Measurements from ENCODE around the gene PCDHGB3. TPM values are rescaled to one million over a fixed set of nuclear protein-coding genes. Genes with fewer than 3 reads are reported as not detected.

The PCDHGB3 gene
- polyA plus RNA-seq, 1 donor from 2014 or later: not detected

- Histone ChIP-seq H3K9me3 (ENCODE audit: low read length) (peaks cover 33% of the 10 kb centered on the region), H3K36me3 (ENCODE audit: insufficient read depth, low read length) (no peaks in the 10 kb centered on the region), H3K27me3 (ENCODE audit: insufficient read depth, low read depth, low read length) (no peaks in the 10 kb centered on the region), H3K9ac (ENCODE audit: low read length) (no peak within 1 kb of the TSS), H3K79me2 (replicated peaks; ENCODE audit: insufficient read depth, low read length) (no peaks in the 10 kb centered on the region), H4K20me1 (ENCODE audit: insufficient read depth) (no peaks in the 10 kb centered on the region), H3K27ac (ENCODE audit: low read length) (no peak within 1 kb of the TSS), H3K4me3 (ENCODE audit: low read length) (no peak within 1 kb of the TSS), H3K9me2 (ENCODE audit: insufficient read depth, low read length) (no peaks in the 10 kb centered on the region), H3K4me2 (ENCODE audit: low read length) (no peak within 1 kb of the TSS), H3F3A (ENCODE audit: insufficient read depth, low read length, poor library complexity, severe bottlenecking) (no peaks in the 10 kb centered on the region), H2AFZ (ENCODE audit: low read depth, low read length) (no peak within 1 kb of the TSS)
- no peak for TF ChIP-seq EP300 (conservative IDR thresholded peaks at IDR 0.05; ENCODE audit: poor library complexity, severe bottlenecking)
- no peak for TF ChIP-seq TAF1 (IDR thresholded peaks at IDR 0.05; ENCODE audit: low read depth)
- no peak for TF ChIP-seq EZH2 (IDR thresholded peaks at IDR 0.05; ENCODE audit: borderline replicate concordance, insufficient read depth, low read length, poor library complexity, severe bottlenecking)
- TF ChIP-seq CTCF (IDR thresholded peaks at IDR 0.05; ENCODE audit: poor library complexity, severe bottlenecking): no peak
- TF ChIP-seq SMC3 (conservative IDR thresholded peaks at IDR 0.05; ENCODE audit: poor library complexity): no peak
- TF ChIP-seq RAD21 (conservative IDR thresholded peaks at IDR 0.05): no peak
- TF ChIP-seq POLR2AphosphoS5 (IDR thresholded peaks at IDR 0.05): no peak
- TF ChIP-seq REST (IDR thresholded peaks at IDR 0.05; ENCODE audit: borderline replicate concordance): no peak
- no peak for TF ChIP-seq MXI1 (conservative IDR thresholded peaks at IDR 0.05; ENCODE audit: poor library complexity, severe bottlenecking)
These were observed 15.1 kb upstream of the PCDHGB3 start, which contains the start of gene PCDHGA4 for GRCh38 chr5:141354900-141355469. TSS of gene PCDHGA4 (plus strand) at chr5:141355021. CDS start at chr5:141355108, 87 bp downstream.

- Histone ChIP-seq H3K4me3 (ENCODE audit: low read length) (no peak overlapping the region), H3K9ac (ENCODE audit: low read length) (no peak overlapping the region), H3K27me3 (ENCODE audit: insufficient read depth, low read depth, low read length) (no peaks in the 10 kb centered on the region), H3K4me2 (ENCODE audit: low read length) (no peak overlapping the region), H3K9me2 (ENCODE audit: insufficient read depth, low read length) (no peaks in the 10 kb centered on the region), H3F3A (ENCODE audit: insufficient read depth, low read length, poor library complexity, severe bottlenecking) (no peaks in the 10 kb centered on the region), H4K20me1 (ENCODE audit: insufficient read depth) (no peaks in the 10 kb centered on the region), H2AFZ (ENCODE audit: low read depth, low read length) (no peak overlapping the region), H3K9me3 (ENCODE audit: low read length) (peaks cover 37% of the 10 kb centered on the region), H3K36me3 (ENCODE audit: insufficient read depth, low read length) (no peaks in the 10 kb centered on the region), H3K27ac (ENCODE audit: low read length) (no peak overlapping the region), H3K79me2 (replicated peaks; ENCODE audit: insufficient read depth, low read length) (no peaks in the 10 kb centered on the region)
- TF ChIP-seq EP300 (conservative IDR thresholded peaks at IDR 0.05; ENCODE audit: poor library complexity, severe bottlenecking) (no peak), TAF1 (IDR thresholded peaks at IDR 0.05; ENCODE audit: low read depth) (no peak), REST (IDR thresholded peaks at IDR 0.05; ENCODE audit: borderline replicate concordance) (no peak), EZH2 (IDR thresholded peaks at IDR 0.05; ENCODE audit: borderline replicate concordance, insufficient read depth, low read length, poor library complexity, severe bottlenecking) (no peak), POLR2AphosphoS5 (IDR thresholded peaks at IDR 0.05) (no peak), CTCF (IDR thresholded peaks at IDR 0.05; ENCODE audit: poor library complexity, severe bottlenecking) (no peak), RAD21 (conservative IDR thresholded peaks at IDR 0.05) (no peak), SMC3 (conservative IDR thresholded peaks at IDR 0.05; ENCODE audit: poor library complexity) (no peak), MXI1 (conservative IDR thresholded peaks at IDR 0.05; ENCODE audit: poor library complexity, severe bottlenecking) (no peak)
These were observed 14.4 kb upstream of the PCDHGB3 start for GRCh38 chr5:141355641-141356040.

All from neural cell (in vitro differentiated cells).